Raji (cell line): ENCODE data around the gene EPS15.

Experiments used
- POLR2A ChIP-seq: IDR thresholded peaks from 2 replicates; pipeline ENCODE4 v1.6.1; 2011; ENCODE audit warnings: low read depth, low read length, control low read depth; ENCODE audit not compliant: insufficient read depth

Gene EPS15

DNA sequence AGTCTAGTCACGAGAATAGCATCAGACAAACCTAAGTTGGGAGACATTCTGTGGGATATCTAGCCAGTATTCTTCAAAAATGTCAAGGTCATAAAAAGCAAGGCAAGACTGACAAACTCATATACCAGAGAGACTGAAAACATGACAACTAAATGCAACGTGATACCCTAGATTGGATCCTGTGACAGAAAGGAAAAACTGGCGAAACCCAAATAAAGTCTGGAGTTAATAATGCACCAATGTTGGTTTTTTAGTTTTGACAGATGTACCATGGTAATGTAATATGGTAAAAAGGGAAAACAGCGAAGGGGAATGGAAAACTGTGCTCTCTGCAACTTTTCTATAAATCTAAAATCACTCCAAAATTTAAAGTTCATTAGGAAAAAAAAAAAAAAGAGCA is 64.5 kb downstream of the EPS15 start:
- no peak for TF ChIP-seq POLR2A

GRCh38 chr1:51453010-51453409 is 66.1 kb downstream of the EPS15 start:
- TF ChIP-seq POLR2A = no peak

DNA sequence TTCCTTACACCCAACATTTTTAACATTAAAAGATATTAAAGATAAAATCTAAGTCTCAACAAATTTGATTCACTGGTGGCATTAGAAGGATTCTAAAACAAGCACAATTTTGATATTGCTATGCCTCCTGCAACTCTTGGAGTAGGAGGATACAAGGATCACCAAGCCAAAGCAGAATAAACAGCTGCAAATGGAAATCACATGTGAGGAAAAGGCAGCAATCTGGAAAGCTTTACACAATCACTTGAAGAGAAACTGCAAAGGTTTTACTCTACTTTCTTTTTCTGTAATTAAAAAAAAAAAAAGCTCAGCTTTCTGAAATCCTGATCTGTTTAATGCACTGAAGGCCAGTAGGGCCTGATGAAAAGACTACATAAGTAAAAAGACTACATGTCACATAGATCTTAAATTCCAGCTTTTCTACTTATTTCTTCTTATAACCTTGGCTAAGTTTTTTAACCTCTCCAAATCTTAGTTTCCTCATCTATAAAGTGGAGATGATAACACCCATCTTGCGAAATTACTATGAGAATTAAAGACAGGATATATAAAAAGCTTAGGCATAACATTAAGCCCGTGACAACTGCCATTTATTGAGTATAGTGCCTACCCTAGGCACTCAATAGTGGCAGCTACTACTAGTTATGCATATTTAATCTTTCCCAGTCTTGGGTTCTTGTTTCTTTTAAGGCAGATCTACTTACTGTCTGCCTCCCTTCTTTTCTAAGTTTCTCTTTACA is 73.5 kb downstream of the EPS15 start:
- no peak for TF ChIP-seq POLR2A

DNA sequence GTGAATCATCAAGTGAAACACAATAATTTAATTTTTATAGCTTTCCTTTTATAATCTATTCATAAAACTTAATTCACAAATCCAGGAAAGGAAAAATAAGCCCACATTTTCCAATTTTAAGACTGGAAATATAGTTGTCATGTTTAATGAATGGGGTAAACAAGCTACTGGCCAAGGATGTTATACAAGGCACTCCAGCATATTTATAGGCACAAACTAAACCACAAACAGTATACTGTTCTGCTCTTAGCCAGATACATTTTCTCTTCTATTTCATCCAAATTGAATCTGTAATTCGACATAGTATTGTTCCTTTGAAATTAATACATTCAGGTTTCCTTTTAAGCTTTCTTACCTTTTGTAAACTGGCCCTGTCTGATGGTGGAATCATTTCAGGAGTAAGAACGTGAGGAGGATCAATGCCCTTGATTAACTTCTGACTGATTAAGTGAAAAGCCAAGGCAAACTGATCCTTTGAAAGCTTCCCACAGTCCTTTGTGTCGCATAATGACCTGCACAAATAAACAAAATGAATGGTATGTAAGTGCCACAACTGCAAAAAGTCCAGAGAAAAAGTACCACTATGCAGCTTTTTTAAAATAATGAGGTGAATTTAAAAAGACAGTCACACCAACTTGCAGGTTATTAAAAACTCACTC is 74.4 kb downstream of the EPS15 start:
- TF ChIP-seq POLR2A = no peak

DNA sequence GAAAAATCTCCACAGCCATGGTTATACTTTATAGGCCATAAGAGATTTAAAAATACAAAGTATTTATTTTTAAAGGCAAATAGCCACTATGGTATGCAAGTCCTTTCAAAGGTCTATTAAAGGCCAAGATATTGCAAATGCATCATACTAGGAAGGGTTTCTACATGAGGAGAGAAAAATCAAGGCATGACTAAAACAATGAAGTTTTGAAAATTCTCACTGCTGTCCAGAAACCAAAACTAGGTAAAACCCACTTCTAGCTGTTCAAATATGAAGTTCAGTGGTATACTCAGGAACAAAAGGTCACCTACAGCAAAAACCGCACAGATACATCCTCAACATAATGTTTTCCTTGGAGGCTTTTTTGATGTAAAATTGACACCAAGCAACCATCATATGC is 75.0 kb downstream of the EPS15 start:
- TF ChIP-seq POLR2A = no peak

DNA sequence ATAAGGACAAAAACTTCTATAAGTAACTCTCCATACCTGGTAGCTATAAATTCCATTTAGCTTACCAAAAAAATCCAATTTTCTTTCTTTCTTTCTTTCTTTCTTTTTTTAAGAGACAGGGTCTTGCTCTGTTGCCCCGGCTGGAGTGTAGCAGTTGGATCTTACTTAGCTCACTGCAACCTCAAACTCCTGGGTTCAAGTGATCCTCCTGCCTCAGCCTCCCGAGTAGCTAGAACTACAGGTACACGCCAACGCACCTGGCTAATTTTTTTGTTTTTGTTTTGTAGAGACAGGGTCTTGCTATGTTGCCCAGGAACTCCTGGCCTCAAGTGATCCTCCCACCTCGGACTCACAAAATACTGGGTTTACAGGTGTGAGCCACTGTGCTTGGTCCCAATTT is 75.5 kb downstream of the EPS15 start:
- TF ChIP-seq POLR2A = no peak

GRCh38 chr1:51442616-51443015 is 76.5 kb downstream of the EPS15 start:
- no peak for TF ChIP-seq POLR2A

- no peak for TF ChIP-seq POLR2A
These were observed 76.9 kb downstream of the EPS15 start for GRCh38 chr1:51442198-51442597.

DNA sequence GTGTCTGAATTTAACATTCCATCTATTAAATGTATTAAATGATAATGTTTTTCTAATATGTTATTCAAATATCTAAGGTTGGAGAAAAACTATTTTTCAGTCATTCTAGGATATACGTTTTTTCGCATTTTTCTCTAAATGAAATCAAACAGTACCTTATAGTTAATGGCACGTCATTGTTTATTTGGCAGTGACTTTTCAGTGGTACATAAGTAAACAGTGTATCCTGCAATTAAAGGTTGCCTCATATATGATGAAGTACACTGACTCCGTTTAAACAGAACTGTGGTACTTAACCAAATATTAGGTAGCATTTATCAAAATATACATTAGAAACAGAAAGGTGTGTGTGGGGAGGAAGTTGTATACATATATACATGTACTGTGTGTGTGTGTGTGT is 79.2 kb downstream of the EPS15 start:
- TF ChIP-seq POLR2A = no peak

DNA sequence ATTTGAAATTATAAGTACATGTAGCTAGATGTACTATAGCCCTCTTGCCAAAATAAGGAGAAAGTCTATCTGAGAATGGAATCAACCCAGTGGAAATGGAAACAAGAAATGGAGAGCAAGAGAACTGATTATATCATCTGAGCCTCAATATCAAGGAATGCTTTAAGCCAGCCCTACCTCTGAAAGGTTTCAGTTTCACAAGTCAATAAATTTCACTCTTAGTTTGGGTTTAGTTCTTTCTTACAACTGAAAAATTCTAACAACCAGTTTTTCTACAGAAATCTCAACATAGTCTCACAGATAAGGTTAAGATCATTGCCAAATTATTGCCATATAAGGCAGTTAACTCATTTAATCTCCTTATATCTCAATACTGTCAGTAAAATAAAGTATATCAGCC is 80.0 kb downstream of the EPS15 start:
- TF ChIP-seq POLR2A = no peak

GRCh38 chr1:51435878-51436277 is 83.2 kb downstream of the EPS15 start:
- TF ChIP-seq POLR2A = no peak

- TF ChIP-seq POLR2A = no peak
These were observed 85.0 kb downstream of the EPS15 start for GRCh38 chr1:51433972-51434510.

DNA sequence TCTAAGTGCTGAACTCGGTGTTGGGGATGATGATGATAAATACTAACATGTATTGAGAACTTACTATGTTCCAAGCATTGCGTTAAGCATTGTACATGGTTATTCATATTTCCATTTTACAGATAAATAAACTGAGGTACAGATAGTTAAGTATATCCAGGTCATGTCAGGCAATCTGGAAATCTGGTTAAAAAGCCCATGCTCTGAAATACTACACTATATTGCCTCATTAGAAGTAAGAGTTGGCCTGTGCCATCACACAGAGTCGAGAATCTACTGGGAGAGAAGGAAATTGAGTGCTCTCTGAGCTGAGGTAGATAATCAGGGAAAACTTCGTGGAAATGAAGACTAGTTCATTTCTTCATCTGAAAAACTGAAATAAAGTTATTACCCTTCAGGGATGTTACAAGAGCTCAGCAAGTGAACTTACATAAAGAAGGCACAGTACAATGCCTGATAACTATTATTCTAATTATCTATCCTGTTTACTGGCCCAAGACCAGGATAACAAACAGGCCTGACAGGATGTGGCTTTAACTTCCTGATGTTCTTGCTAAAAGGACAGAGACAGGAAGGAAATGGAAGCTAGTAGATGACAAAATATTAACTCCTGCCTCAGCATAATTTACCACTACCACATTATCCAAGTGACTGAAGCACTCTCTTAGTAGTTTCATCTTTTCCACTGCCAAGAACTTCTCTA is 85.6 kb downstream of the EPS15 start:
- TF ChIP-seq POLR2A = no peak

GRCh38 chr1:51432146-51432545 is 86.9 kb downstream of the EPS15 start:
- TF ChIP-seq POLR2A = no peak

DNA sequence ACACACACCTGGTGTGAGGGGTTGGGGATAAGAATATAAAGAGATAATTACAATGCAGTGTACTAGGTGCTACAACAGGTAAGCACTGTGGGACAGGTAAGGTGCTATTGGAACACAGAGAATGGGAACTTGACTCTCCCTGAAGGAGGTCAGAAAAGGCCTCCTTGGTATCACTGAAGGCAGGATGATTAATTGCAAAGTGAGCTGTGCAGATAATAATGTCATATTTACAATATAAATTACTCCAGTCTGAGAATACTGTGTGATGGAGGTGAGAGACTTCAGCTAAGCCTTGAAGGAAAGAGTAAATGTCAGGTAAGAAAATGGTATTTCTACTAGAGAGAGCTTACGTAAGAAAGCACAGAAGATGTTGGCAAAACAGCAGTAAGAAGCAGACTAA is 91.6 kb downstream of the EPS15 start:
- TF ChIP-seq POLR2A = no peak

DNA sequence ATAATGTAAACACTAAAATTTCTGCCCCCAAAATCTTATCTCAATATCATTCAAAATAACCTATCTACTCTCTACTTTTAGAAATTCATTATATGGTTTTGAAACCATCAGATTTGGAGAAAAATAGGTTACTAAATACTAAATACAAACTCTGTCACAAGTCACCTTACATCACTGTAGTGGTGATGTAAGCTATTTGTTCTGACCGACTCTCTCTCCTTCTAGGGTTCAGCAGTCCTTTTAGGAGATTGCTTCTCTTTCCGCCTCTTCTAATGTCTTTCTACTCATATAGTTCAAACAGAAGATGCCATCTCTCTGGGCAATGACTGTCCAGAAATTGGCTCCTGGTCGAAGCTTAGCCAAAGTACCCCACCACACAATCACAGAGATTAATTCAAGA is 93.1 kb downstream of the EPS15 start:
- no peak for TF ChIP-seq POLR2A
